Epithelial cell of umbilical artery (primary cell): ENCODE data around the gene SRGAP2C. TPM values are rescaled to one million over a fixed set of nuclear protein-coding genes. Genes with fewer than 3 reads are reported as not detected.

Experiments
- total RNA-seq: library from RNA; depleted of rRNA; stranded (reverse); fragments of >200 nt; gene quantifications from 2 replicates; pipeline ENCODE4 v1.2.3, GENCODE V29; 2014

The SRGAP2C gene
- total RNA-seq, result 19.3 and 24.0 TPM in 2 replicates

GRCh38 chr1:121184290-121185127 lies at the start of gene SRGAP2C, which contains the start of gene FAM72B:
Gene SRGAP2C (plus strand): TSS chr1:121184975. CDS start chr1:121187447, 2,472 bp downstream.
Gene FAM72B (minus strand): TSS chr1:121184340. CDS start chr1:121183489, 851 bp downstream.

Other genes with a start within 250 kb of the SRGAP2C start
- 2.9 and 4.0 TPM in 2 replicates for gene FAM72B, start 635 bp upstream of the SRGAP2C start, total RNA-seq